T-helper 2 cell (primary cell): ENCODE measurements around the gene ISLR2.

Source experiments
- DNase-seq, 5 experiments: peaks; one replicate each; pipeline versions ENCODE4 v3.0.0 to v3.0.0-alpha.2; 2012 to 2022

Gene ISLR2

GRCh38 chr15:74179101-74179841, 48.9 kb downstream of the ISLR2 start:
- no peak for DNase-seq

- DNase-seq = no peak
These were observed 49.8 kb downstream of the ISLR2 start for GRCh38 chr15:74179983-74180880.

DNA sequence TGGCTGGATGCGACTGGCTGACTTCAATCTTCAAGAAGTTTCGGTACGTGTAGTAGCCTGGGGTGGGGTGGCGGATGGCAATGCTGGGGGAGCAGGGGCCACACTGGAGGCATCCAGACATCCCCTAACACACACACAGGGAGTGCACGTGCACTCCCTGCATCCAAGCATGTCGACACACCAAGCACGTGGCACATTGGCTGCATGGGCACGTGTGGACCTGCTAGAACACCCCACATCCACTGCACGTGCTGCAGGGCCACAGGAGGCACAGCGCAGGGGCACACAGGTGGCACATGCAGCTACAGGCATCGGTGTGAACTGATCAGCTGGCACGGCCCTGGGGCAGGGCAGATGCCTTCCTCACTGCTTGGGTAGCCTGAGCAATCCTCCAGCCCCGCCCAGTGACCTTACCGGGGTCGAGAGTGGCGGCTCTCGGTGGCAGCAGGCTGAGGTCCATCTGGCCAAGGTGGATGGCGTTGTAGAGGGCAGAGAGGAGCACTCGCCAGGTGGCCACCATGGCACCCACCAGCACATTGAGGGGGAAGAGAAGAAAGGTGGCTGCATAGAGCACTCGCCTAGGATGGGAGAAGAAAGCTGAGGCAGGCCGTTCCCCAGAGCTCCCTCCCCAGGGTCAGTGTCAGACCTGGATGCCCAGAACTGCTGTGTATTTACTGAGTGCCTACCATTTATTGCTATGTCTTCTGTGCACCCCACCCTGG, 50.7 kb downstream of the ISLR2 start:
- DNase-seq = no peak

DNA sequence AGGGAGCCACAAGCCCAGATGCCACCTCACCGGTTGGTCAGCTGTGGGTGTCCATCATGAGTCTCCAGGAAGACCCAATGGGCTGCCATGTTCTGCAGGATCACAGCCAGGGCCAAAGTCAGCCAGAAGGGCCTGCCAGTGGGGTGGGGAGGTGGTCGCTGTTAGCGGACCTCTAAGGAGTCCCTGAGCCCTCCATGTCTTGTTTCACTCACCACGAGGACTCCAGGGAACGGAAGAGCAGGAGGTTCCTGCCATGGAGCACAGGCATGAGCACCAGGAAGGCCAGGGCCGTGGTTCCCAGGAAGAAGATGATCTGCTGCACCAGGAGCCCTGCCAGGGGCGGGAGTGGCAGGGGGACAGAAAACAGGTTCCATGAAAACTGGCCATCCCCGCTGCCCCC, 51.7 kb downstream of the ISLR2 start:
- DNase-seq = no peak

DNA sequence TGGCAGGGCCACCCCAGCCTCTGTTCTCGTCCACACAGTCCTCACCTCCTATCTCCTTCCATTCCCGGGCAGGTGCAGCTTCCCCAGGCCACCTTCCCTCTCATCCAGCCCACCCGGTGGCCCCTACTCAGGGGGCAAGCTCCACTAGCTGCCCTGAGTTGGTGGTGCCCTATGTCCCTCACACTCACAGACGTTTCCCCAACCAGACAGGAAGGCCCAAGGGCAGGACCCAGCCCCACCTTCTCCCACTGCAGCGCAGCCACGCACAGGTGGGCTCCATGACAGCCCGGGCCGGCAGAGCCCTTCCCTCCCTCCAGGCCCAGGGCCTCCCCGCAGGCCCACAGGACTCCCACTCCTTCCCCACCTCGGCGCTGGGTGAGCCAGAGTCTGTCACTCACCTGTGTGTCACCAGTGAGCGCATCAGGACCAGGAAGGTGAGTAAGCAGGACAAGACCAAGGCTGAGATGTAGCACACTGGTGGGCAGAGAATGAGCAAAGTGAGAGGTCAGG, 54.3 kb downstream of the ISLR2 start:
- DNase-seq = no peak

DNA sequence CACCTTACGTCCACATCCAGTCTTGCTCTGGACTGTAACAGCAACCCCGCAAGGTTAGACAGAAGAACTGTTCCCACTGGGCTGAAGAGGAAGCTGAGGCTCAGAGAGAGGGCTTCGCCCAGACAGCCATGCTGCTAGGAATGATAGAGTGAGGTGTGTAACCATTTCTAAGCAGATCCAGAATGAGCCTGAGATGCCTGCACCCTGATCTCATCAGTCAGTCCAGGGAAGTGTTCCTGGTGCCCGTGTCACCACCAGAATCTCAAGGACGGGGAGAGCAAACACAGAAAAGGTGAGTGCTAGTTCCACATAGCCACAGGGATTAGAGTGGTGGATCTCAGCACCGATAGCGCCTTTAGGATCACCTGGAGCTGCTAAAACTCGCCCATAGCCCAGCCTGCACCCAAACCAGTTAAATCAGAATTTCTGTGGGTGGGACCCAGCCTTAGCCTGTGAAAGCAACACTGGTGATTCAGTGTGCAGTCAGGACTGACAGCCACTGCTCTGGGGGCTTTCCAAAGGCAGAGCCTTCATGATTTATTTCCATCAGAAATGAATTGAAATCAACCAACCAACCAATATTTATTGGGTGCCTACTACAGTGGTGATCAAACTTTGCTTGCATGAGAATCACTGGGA, 55.4 kb downstream of the ISLR2 start:
- no peak for DNase-seq
